Activated CD4-positive, alpha-beta T cell treated with anti-CD3 and anti-CD28 coated beads, Interleukin-2, amount 10 ng/mL, durations not matched to agents 7 days and 5 days (primary cell): Measurements from ENCODE around the gene PRKAR2B. TPM values are rescaled to one million over a fixed set of nuclear protein-coding genes. Genes with fewer than 3 reads are reported as not detected.

ENCODE experiments used
- CTCF ChIA-PET: fragments of 350-600 bp; sonication (Branson Sonifier 250); formaldehyde crosslinking; loops from one replicate; lab custom pipeline; 2021; ENCODE audit warnings: antibody characterized with exemption; lab: Charles Lee
- POLR2A ChIA-PET: fragments of 350-600 bp; sonication (Branson Sonifier 250); formaldehyde crosslinking; loops from one replicate; lab custom pipeline; 2021; ENCODE audit warnings: antibody characterized with exemption; lab: Charles Lee
- DNase-seq: peaks from one replicate; pipeline ENCODE4 v3.0.0-alpha.2; 2020
- H3K27ac Mint-ChIP-seq: one replicate; pipeline ENCODE4 v1.8.0; 2021; ENCODE audit warnings: mild to moderate bottlenecking, moderate library complexity, mixed read lengths
- H3K27me3 Mint-ChIP-seq: one replicate; pipeline ENCODE4 v1.8.0; 2021; ENCODE audit warnings: mixed read lengths
- H3K36me3 Mint-ChIP-seq: one replicate; pipeline ENCODE4 v1.8.0; 2021; ENCODE audit warnings: low read depth, mixed read lengths
- H3K4me1 Mint-ChIP-seq: one replicate; pipeline ENCODE4 v1.8.0; 2021; ENCODE audit warnings: mixed read lengths
- H3K4me3 Mint-ChIP-seq: one replicate; pipeline ENCODE4 v1.8.0; 2021; ENCODE audit warnings: mild to moderate bottlenecking, moderate library complexity, mixed read lengths
- H3K9me3 Mint-ChIP-seq: one replicate; pipeline ENCODE4 v1.8.0; 2021; ENCODE audit warnings: mixed read lengths
- total RNA-seq, 2 experiments: library from RNA; stranded (reverse); gene quantifications; one replicate each; pipeline ENCODE4 v1.2.3, GENCODE V29; 2021

The PRKAR2B gene
- total RNA-seq, 2 experiments from 2014 or later, result 1.2 to 1.4 TPM

- Mint-ChIP-seq H3K4me1 (no peaks in the 10 kb centered on the region), H3K27ac (no peak overlapping the region), H3K9me3 (no peaks in the 10 kb centered on the region), H3K27me3 (no peaks in the 10 kb centered on the region), H3K4me3 (no peak overlapping the region), H3K36me3 (no peaks in the 10 kb centered on the region)
- no peak for DNase-seq
- POLR2A ChIA-PET, result no interaction called here
- CTCF ChIA-PET, result interaction anchor here (1.1 kb wide), 1 partner anchor 90 kb away, joined by 3 read pairs; no protein-coding TSS in a partner anchor
Observed at GRCh38 chr7:107016312-107016711, 28.2 kb upstream of the PRKAR2B start.

DNA sequence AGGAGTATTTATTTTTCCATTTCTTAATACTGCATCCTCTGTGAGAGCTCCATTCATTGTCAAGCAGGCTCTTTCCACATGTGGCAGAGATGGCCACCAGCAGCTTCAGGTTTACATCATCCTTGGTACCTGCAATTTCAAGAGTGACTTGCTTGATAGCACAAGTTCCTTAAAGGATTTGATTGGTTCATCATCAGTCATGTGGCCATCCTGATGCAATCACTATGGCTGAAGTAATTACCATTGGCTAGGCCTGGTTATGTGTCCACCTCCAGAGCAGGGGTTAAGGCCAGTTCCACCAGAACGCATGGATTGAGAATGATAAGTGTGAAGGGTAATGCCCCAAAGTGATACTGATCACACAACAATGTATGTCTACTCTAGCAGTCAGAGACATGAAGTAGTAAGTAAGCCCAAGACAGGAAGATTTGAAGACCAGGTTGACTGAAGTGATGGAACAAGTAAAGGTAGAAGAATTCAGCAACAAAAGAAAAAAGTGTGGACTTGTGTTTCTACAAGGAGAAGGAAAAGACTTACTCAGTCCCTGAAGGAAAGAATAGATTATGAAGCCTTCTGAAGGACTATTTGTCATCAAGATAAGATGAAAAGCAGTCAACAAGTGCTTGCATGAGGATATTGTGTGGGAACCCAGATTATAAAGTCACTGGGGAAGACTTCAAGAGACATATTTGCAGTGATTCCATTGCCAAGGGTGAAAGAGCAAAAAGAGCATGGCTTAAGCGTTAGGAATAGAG lies 26.4 kb upstream of the PRKAR2B start:
- no peak for DNase-seq
- H3K4me3 Mint-ChIP-seq, result no peak overlapping the region
- H3K27ac Mint-ChIP-seq, result no peak overlapping the region
- H3K9me3 Mint-ChIP-seq, result no peaks in the 10 kb centered on the region
- ChIA-PET CTCF (no interaction called here), POLR2A (no interaction called here)
- H3K4me1 Mint-ChIP-seq, result no peaks in the 10 kb centered on the region
- no peaks in the 10 kb centered on the region for H3K36me3 Mint-ChIP-seq
- H3K27me3 Mint-ChIP-seq, result no peaks in the 10 kb centered on the region

- no peak for DNase-seq
- no peaks in the 10 kb centered on the region for H3K27me3 Mint-ChIP-seq
- no peaks in the 10 kb centered on the region for H3K9me3 Mint-ChIP-seq
- ChIA-PET POLR2A (no interaction called here), CTCF (interaction anchor here (0.6 kb wide), 1 partner anchor 98 kb away, joined by 4 read pairs; no protein-coding TSS in a partner anchor)
- H3K4me3 Mint-ChIP-seq, result no peak overlapping the region
- H3K36me3 Mint-ChIP-seq, result no peaks in the 10 kb centered on the region
- no peak overlapping the region for H3K27ac Mint-ChIP-seq
- no peaks in the 10 kb centered on the region for H3K4me1 Mint-ChIP-seq
Observed at GRCh38 chr7:107020400-107020799, 24.1 kb upstream of the PRKAR2B start.

DNA sequence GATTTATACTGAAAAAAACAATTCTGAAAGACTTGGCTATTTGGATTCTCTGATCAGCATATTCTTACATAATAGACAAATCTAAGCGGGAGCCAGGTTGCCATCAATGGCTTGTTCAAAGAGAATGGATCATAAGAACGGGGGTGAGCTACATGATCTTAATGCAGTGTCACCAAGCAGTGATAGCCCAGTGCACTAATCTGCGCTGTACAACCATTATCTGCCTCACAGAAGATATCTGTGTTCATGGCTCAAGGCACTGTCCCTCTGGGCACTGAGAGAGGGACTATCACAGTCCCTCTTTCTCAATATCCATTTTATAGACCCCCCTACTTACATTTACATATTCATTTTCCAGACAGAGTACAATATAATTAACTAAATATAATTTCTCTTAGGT lies 22.9 kb upstream of the PRKAR2B start:
- CTCF ChIA-PET, result no interaction called here

DNA sequence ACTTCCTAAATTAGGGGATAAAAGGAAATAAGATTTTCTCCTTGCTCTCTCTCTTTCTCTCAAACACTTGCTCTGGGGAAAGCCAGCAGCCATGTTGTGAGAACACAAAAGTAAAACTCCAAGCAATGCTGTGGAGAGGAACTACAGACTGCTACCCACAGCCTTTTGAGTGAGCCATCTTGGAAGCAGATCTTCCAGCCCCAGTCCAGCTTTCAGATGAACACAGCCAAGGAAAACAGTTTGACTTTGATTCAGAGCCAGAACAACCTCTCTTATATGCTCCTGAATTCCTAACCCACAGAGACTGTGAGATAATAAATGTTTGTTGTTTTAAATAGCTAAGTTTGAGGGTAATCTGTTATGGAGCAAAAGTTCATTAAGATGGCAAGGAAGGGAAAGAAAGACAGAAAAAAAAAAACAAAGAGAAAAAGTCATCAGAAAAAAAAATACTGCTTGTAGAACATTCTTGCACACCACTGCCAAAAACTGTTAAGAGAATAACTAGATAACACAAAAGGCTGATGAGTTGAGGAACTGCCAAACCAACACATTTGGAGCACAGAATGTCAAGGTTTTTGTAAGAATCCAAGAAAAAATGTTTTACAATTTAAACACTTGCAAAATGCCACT lies 20.9 kb upstream of the PRKAR2B start:
- H3K36me3 Mint-ChIP-seq, result no peaks in the 10 kb centered on the region
- CTCF ChIA-PET, result no interaction called here
- DNase-seq, result no peak
- H3K4me1 Mint-ChIP-seq, result no peaks in the 10 kb centered on the region
- H3K27me3 Mint-ChIP-seq, result no peaks in the 10 kb centered on the region
- POLR2A ChIA-PET, result no interaction called here
- H3K9me3 Mint-ChIP-seq, result no peaks in the 10 kb centered on the region
- no peak overlapping the region for H3K27ac Mint-ChIP-seq
- no peak overlapping the region for H3K4me3 Mint-ChIP-seq

More for the DNA sequence above, 22.9 kb upstream of the PRKAR2B start:
- DNase-seq, result no peak
- H3K27ac Mint-ChIP-seq, result no peak overlapping the region
- H3K36me3 Mint-ChIP-seq, result no peaks in the 10 kb centered on the region
- no peaks in the 10 kb centered on the region for H3K9me3 Mint-ChIP-seq
- no peaks in the 10 kb centered on the region for H3K27me3 Mint-ChIP-seq
- POLR2A ChIA-PET, result no interaction called here
- H3K4me1 Mint-ChIP-seq, result no peaks in the 10 kb centered on the region
- H3K4me3 Mint-ChIP-seq, result no peak overlapping the region

GRCh38 chr7:107024906-107025305 lies 19.6 kb upstream of the PRKAR2B start:
- DNase-seq, result no peak
- H3K27me3 Mint-ChIP-seq, result no peaks in the 10 kb centered on the region
- no peaks in the 10 kb centered on the region for H3K9me3 Mint-ChIP-seq
- no peak overlapping the region for H3K4me3 Mint-ChIP-seq
- CTCF ChIA-PET, result interaction anchor here (0.7 kb wide), 1 partner anchor 76 kb away, joined by 4 read pairs; no protein-coding TSS in a partner anchor
- H3K36me3 Mint-ChIP-seq, result no peaks in the 10 kb centered on the region
- POLR2A ChIA-PET, result no interaction called here
- no peaks in the 10 kb centered on the region for H3K4me1 Mint-ChIP-seq
- no peak overlapping the region for H3K27ac Mint-ChIP-seq

GRCh38 chr7:107025449-107026103 lies 18.9 kb upstream of the PRKAR2B start:
- Mint-ChIP-seq H3K9me3 (no peaks in the 10 kb centered on the region), H3K27me3 (no peaks in the 10 kb centered on the region), H3K4me1 (no peaks in the 10 kb centered on the region), H3K4me3 (no peak overlapping the region), H3K36me3 (no peaks in the 10 kb centered on the region), H3K27ac (no peak overlapping the region)
- CTCF ChIA-PET, result interaction anchor here (0.7 kb wide), 1 partner anchor 75 kb away, joined by 4 read pairs; no protein-coding TSS in a partner anchor
- POLR2A ChIA-PET, result no interaction called here
- DNase-seq, result no peak

- no peak for DNase-seq
- CTCF ChIA-PET, result no interaction called here
- POLR2A ChIA-PET, result interaction anchor here (0.7 kb wide), 1 partner anchor 497 kb away, joined by 3 read pairs; no protein-coding TSS in a partner anchor
- no peaks in the 10 kb centered on the region for H3K9me3 Mint-ChIP-seq
- no peaks in the 10 kb centered on the region for H3K36me3 Mint-ChIP-seq
- H3K27me3 Mint-ChIP-seq, result no peaks in the 10 kb centered on the region
- no peak overlapping the region for H3K4me3 Mint-ChIP-seq
- H3K27ac Mint-ChIP-seq, result no peak overlapping the region
- no peaks in the 10 kb centered on the region for H3K4me1 Mint-ChIP-seq
Observed at GRCh38 chr7:107026166-107026565, 18.3 kb upstream of the PRKAR2B start.

GRCh38 chr7:107027208-107027607 lies 17.3 kb upstream of the PRKAR2B start:
- H3K4me3 Mint-ChIP-seq, result no peak overlapping the region
- H3K27me3 Mint-ChIP-seq, result no peaks in the 10 kb centered on the region
- POLR2A ChIA-PET, result no interaction called here
- CTCF ChIA-PET, result interaction anchor here (0.6 kb wide), 1 partner anchor 138 kb away, joined by 3 read pairs; no protein-coding TSS in a partner anchor
- no peak for DNase-seq
- H3K4me1 Mint-ChIP-seq, result no peaks in the 10 kb centered on the region
- H3K9me3 Mint-ChIP-seq, result no peaks in the 10 kb centered on the region
- no peaks in the 10 kb centered on the region for H3K36me3 Mint-ChIP-seq
- no peak overlapping the region for H3K27ac Mint-ChIP-seq

DNA sequence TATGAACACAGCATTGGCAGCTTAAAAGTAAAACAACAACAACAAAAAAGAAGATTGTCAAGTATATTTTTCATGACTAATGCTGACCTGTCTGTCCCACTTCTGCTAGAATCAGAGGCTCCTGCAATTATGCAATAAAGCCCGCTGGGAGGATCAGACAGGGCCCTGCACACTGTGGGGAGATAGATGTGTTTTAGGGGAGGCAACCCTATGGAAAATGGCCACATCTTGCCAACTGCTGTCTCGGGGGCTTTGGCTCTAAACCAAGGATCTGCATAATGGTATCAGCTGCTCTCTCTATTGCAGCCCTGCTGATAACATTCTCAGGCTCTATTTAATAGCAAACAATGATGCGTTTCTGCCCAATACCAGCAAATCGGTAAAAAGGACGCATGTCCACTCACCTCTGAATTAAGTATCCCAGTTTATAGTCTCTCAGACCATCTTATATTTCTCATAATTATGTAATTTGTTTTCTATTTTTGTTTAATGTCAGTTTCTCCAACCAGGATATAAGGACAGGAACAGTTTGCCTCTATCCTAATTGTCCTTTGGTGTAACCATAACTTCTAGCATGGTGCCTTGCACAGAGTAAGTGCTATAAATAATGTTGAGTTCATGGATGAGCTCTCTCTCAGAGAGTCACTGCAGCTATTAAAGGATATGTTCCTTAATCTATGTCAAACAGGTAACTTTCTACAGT lies 15.3 kb upstream of the PRKAR2B start:
- Mint-ChIP-seq H3K27ac (no peak overlapping the region), H3K4me1 (no peaks in the 10 kb centered on the region), H3K27me3 (no peaks in the 10 kb centered on the region), H3K36me3 (no peaks in the 10 kb centered on the region), H3K4me3 (no peak overlapping the region), H3K9me3 (no peaks in the 10 kb centered on the region)
- CTCF ChIA-PET, result no interaction called here
- POLR2A ChIA-PET, result no interaction called here
- DNase-seq, result no peak

- H3K4me1 Mint-ChIP-seq, result no peaks in the 10 kb centered on the region
- no peak overlapping the region for H3K27ac Mint-ChIP-seq
- no peak overlapping the region for H3K4me3 Mint-ChIP-seq
- ChIA-PET POLR2A (no interaction called here), CTCF (no interaction called here)
- no peaks in the 10 kb centered on the region for H3K9me3 Mint-ChIP-seq
- no peaks in the 10 kb centered on the region for H3K36me3 Mint-ChIP-seq
- no peak for DNase-seq
- H3K27me3 Mint-ChIP-seq, result no peaks in the 10 kb centered on the region
Observed at GRCh38 chr7:107029764-107030286, 14.7 kb upstream of the PRKAR2B start.

GRCh38 chr7:107032050-107032449 lies 12.5 kb upstream of the PRKAR2B start:
- H3K27ac Mint-ChIP-seq, result no peak overlapping the region
- H3K9me3 Mint-ChIP-seq, result peaks cover 4% of the 10 kb centered on the region
- no peak for DNase-seq
- no peak overlapping the region for H3K4me3 Mint-ChIP-seq
- CTCF ChIA-PET, result no interaction called here
- H3K36me3 Mint-ChIP-seq, result no peaks in the 10 kb centered on the region
- H3K4me1 Mint-ChIP-seq, result no peaks in the 10 kb centered on the region
- H3K27me3 Mint-ChIP-seq, result peaks cover 7% of the 10 kb centered on the region
- POLR2A ChIA-PET, result no interaction called here
